SU-DHL-6 (cell line): ENCODE data around the gene CNP.
"Not testable (repeated sequence)": the region's sequence is repeated elsewhere in the genome, so short reads cannot be mapped to it uniquely, and the experiment has no call there.

ENCODE experiments used
- H2AFZ ChIP-seq: fragments of 200-600 bp; sonication (generic); 2 replicates; pipeline ENCODE4 v1.6.1; 2014; ENCODE audit warnings: low read depth, mild to moderate bottlenecking, moderate library complexity, mixed read lengths, antibody characterized with exemption, low read length; ENCODE audit not compliant: severe bottlenecking
- H3F3A ChIP-seq: fragments of 200-600 bp; shearing (Covaris generic); 2 replicates; pipeline ENCODE4 v1.6.0; 2016; ENCODE audit warnings: antibody characterized with exemption, mild to moderate bottlenecking; ENCODE audit not compliant: insufficient read depth
- H3K27ac ChIP-seq: fragments of 200-600 bp; sonication (generic); 2 replicates; pipeline ENCODE4 v1.5.1; 2016; ENCODE audit warnings: low read depth, mild to moderate bottlenecking, low read length, moderate library complexity, mixed read lengths
- H3K27me3 ChIP-seq: fragments of 200-600 bp; sonication (generic), shearing (Covaris generic); 2 replicates; pipeline ENCODE4 v1.6.0; 2014; ENCODE audit warnings: mild to moderate bottlenecking, low read length
- H3K36me3 ChIP-seq: fragments of 200-600 bp; sonication (generic); 2 replicates; pipeline ENCODE4 v1.6.1; 2014; ENCODE audit warnings: mild to moderate bottlenecking, low read length, mixed read lengths
- H3K4me2 ChIP-seq: fragments of 300-600, 200-600 bp; shearing (Covaris generic), sonication (generic); 2 replicates; pipeline ENCODE4 v1.6.0; 2014; ENCODE audit warnings: low read length, low read depth, mild to moderate bottlenecking; ENCODE audit not compliant: poor library complexity, severe bottlenecking
- H3K4me3 ChIP-seq: fragments of 200-600 bp; sonication (generic); 2 replicates; pipeline ENCODE4 v1.5.1; 2014; ENCODE audit warnings: antibody characterized with exemption, low read length, mild to moderate bottlenecking, mixed read lengths; ENCODE audit not compliant: insufficient read depth, poor library complexity, severe bottlenecking
- H3K79me2 ChIP-seq: fragments of 200-600 bp; sonication (generic); 2 replicates; pipeline ENCODE4 v1.6.1; 2014; ENCODE audit warnings: mild to moderate bottlenecking, low read length, moderate library complexity; ENCODE audit not compliant: insufficient read depth
- H3K9ac ChIP-seq: fragments of 200-600 bp; sonication (generic); 2 replicates; pipeline ENCODE4 v1.7.0; 2014; ENCODE audit warnings: mild to moderate bottlenecking, low read length
- H3K9me2 ChIP-seq: fragments of 200-600 bp; sonication (generic); replicated peaks from 2 replicates; pipeline ENCODE4 v1.6.1; 2014; ENCODE audit warnings: low read length; ENCODE audit not compliant: insufficient read depth
- H3K9me3 ChIP-seq: fragments of 200-600 bp; sonication (generic); 2 replicates; pipeline ENCODE4 v1.6.1; 2014; ENCODE audit warnings: low read length, mixed read lengths; ENCODE audit not compliant: insufficient read depth
- H4K20me1 ChIP-seq: fragments of 200-600 bp; sonication (generic); 2 replicates; pipeline ENCODE4 v1.6.1; 2014; ENCODE audit warnings: low read depth, mild to moderate bottlenecking, antibody characterized with exemption, low read length, moderate library complexity, mixed read lengths
- EZH2phosphoT487 ChIP-seq: fragments of 200-600 bp; sonication (generic), shearing (Covaris generic); conservative IDR thresholded peaks from 2 replicates; pipeline ENCODE4 v1.6.1; 2018; ENCODE audit warnings: mild to moderate bottlenecking, antibody characterized with exemption, low read length, moderate library complexity, mixed read lengths
- TF ChIP-seq, protein P1 (sequence below): fragments of 200-600 bp; sonication (generic); IDR thresholded peaks from one replicate; pipeline ENCODE4 v1.5.1; 2017; ENCODE audit warnings: antibody characterized with exemption, mild to moderate bottlenecking, low read length, moderate library complexity; ENCODE audit not compliant: insufficient read depth, poor library complexity, severe bottlenecking

Gene CNP

DNA sequence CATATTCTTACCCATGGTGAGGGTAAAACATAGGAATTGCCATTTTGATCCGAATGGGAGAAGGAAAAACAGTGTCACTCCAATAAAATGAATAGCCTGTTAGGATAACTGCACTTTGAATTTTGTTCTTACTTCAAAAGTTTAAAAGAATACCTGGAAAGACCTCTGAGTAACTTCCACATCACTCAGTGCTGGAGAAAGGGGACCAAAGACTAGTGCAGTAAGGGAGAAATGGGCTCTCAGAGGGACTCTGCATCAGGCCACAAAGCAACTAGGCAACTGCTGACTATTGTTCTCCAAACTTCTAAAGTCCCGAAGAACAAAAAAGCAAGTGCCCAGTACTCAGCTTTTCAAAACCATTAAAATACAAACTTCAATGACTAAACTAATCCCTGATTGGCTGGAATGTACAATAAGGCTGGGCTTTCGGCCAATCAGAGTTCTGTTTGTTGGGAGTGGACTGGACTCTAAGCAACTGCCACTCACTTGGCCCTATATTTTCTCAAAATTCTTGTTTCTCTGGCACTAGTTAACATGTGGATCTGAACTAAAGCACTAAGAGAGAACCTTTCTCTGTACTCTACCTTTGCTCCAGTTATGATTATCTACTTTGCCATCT is 44.4 kb downstream of the CNP start:
- Histone ChIP-seq H4K20me1 (peaks cover 20% of the 10 kb centered on the region), H3K4me2 (no peak overlapping the region), H3K9me3 (no peaks in the 10 kb centered on the region), H3K4me3 (no peak overlapping the region), H3K27ac (no peak overlapping the region), H2AFZ (no peak overlapping the region), H3K79me2 (peaks cover 99% of the 10 kb centered on the region), H3K36me3 (no peaks in the 10 kb centered on the region), H3K9me2 (no peaks in the 10 kb centered on the region), H3F3A (0 out of 2 replicates have a peak, but pooled peaks cover 3% of the 10 kb centered on the region), H3K9ac (no peak overlapping the region), H3K27me3 (no peaks in the 10 kb centered on the region)
- no peak for TF ChIP-seq EZH2phosphoT487
- TF ChIP-seq, protein P1, sequence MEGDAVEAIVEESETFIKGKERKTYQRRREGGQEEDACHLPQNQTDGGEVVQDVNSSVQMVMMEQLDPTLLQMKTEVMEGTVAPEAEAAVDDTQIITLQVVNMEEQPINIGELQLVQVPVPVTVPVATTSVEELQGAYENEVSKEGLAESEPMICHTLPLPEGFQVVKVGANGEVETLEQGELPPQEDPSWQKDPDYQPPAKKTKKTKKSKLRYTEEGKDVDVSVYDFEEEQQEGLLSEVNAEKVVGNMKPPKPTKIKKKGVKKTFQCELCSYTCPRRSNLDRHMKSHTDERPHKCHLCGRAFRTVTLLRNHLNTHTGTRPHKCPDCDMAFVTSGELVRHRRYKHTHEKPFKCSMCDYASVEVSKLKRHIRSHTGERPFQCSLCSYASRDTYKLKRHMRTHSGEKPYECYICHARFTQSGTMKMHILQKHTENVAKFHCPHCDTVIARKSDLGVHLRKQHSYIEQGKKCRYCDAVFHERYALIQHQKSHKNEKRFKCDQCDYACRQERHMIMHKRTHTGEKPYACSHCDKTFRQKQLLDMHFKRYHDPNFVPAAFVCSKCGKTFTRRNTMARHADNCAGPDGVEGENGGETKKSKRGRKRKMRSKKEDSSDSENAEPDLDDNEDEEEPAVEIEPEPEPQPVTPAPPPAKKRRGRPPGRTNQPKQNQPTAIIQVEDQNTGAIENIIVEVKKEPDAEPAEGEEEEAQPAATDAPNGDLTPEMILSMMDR, result no peak

DNA sequence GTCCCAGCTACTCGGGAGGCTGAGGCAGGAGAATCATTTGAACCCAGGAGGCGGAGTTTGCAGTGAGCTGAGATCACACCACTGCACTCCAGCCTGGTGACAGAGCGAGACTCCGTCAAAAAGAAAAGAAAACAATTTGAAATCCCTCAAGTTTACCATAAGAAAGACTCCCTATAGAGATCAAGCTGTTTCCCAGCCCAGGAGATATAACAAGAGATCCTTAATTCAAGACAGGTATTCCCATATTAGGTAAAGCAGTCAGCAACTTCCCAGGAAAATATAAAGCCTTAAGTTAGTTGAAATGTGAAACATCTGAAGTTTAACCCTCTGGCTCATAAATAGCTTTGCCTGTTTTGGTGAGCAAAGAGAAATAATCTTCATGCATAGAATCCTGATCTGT is 45.8 kb downstream of the CNP start:
- not testable (repeated sequence) for H3K9ac ChIP-seq

DNA sequence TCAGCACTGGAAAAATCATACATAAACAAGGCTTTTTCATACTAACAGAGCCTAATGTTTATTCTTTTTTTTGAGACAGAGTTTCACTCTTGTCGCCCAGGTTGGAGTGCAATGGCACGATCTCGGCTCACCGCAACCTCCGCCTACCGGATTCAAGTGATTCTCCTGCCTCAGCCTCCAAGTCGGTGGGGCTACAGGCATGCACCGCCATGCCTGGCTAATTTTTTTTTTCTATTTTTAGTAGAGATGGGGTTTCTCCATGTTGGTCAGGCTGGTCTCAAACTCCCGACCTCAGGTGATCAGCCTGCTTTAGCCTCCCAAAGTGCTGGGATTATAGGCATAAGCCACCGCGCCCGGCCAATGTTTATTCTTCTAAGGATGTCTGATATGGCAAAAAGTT is 47.1 kb downstream of the CNP start:
- H3K27me3 ChIP-seq, H2AFZ ChIP-seq, H3K4me3 ChIP-seq, H3K9ac ChIP-seq, H3F3A ChIP-seq, H3K9me2 ChIP-seq, H3K27ac ChIP-seq, H3K36me3 ChIP-seq, H3K4me2 ChIP-seq, H3K9me3 ChIP-seq: not testable (repeated sequence)
- H4K20me1 ChIP-seq, result peaks cover 16% of the 10 kb centered on the region
- peaks cover 84% of the 10 kb centered on the region for H3K79me2 ChIP-seq

More for the DNA sequence above, 45.8 kb downstream of the CNP start:
- Histone ChIP-seq H4K20me1 (peaks cover 16% of the 10 kb centered on the region), H3K79me2 (peaks cover 98% of the 10 kb centered on the region)
- H3K4me3 ChIP-seq, H3K36me3 ChIP-seq, H3K4me2 ChIP-seq, H3K9me2 ChIP-seq, H3F3A ChIP-seq, H2AFZ ChIP-seq, H3K27me3 ChIP-seq, H3K27ac ChIP-seq, H3K9me3 ChIP-seq: not testable (repeated sequence)

DNA sequence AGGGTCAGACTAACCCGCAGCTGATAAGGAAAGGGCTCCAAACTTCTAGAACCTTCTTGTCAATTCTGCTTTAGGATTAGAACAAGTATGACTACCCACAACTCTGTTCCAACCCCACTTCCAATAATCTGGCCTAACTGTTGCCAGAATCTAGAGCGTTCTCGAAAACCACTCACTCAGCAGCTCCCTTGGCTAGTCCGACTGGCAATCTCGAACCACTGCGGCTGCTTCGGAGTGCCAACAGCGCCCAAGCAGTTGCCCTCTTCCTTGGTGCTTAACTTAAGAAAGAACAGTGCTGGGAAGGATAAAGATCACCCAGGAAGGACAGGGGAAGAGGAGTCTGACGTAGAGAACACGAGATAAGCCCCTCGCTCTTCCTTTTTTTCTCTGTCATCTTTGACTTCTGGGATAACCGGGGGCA is 49.8 kb downstream of the CNP start:
- Histone ChIP-seq H2AFZ (peak overlapping the region; percentile 87), H3K27me3 (no peaks in the 10 kb centered on the region), H3K4me2 (peak overlapping the region; percentile 76), H3K9me3 (no peaks in the 10 kb centered on the region), H3K9ac (peak overlapping the region; percentile 97), H3F3A (0 out of 2 replicates have a peak, but pooled peaks cover 7% of the 10 kb centered on the region), H3K9me2 (no peaks in the 10 kb centered on the region), H3K4me3 (peak overlapping the region; percentile 90), H3K27ac (peak overlapping the region; percentile 65), H3K36me3 (no peaks in the 10 kb centered on the region), H4K20me1 (peaks cover 6% of the 10 kb centered on the region), H3K79me2 (peaks cover 69% of the 10 kb centered on the region)
- TF ChIP-seq, protein P1, result no peak
- TF ChIP-seq EZH2phosphoT487, result no peak
